Retinal pigment epithelial cell (primary cell): ENCODE measurements around the gene STK24.
"Not testable (repeated sequence)": the region's sequence is repeated elsewhere in the genome, so short reads cannot be mapped to it uniquely, and the experiment has no call there.

Experiments
- DNase-seq: peaks from one replicate; pipeline ENCODE4 v3.0.0-alpha.2; 2010; ENCODE audit warnings: low read depth
- H3K4me3 ChIP-seq: 2 replicates; pipeline ENCODE4 v1.5.1; 2011; ENCODE audit warnings: mild to moderate bottlenecking, low read length, control low read depth, moderate library complexity
- CTCF ChIP-seq: conservative IDR thresholded peaks from 2 replicates; pipeline ENCODE4 v1.5.1; 2011; ENCODE audit warnings: low read depth, low read length, control low read depth, inconsistent platforms

STK24 gene

GRCh38 chr13:98571955-98572662, 4.8 kb downstream of the STK24 start:
- no peak for TF ChIP-seq CTCF
- no peak for DNase-seq
- no peak overlapping the region for H3K4me3 ChIP-seq

- no peak overlapping the region for H3K4me3 ChIP-seq
- DNase-seq: no peak
- no peak for TF ChIP-seq CTCF
Observed at GRCh38 chr13:98570929-98571372, 6.0 kb downstream of the STK24 start.

- not testable (repeated sequence) for H3K4me3 ChIP-seq, DNase-seq
Observed at GRCh38 chr13:98569494-98570367, 7.2 kb downstream of the STK24 start.

- H3K4me3 ChIP-seq: no peak overlapping the region
Observed at GRCh38 chr13:98568918-98569317, 8.0 kb downstream of the STK24 start.

DNA sequence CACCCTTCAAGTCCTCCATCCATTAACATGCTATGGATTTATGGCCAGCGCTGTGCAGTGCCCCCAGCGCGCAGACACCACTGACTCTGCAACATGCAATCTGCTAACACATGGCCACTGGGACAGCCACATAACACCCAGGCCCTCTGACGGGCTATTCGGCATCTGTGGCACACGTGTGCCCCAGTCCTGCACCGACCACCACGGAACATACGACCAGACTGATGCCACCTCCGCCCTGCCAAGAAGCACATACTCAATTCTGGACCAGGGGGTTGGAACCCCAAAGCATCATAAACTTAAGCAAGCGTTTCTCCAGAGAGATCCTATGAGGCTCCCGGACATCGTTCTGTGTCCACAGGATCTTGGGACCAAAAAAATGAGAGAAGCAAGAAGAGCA, 9.8 kb downstream of the STK24 start:
- TF ChIP-seq CTCF: no peak
- no peak overlapping the region for H3K4me3 ChIP-seq
- no peak for DNase-seq

More at GRCh38 chr13:98568918-98569317, 8.0 kb downstream of the STK24 start:
- no peak for DNase-seq
- no peak for TF ChIP-seq CTCF

GRCh38 chr13:98565726-98566565, 11.0 kb downstream of the STK24 start:
- no peak for TF ChIP-seq CTCF
- no peak for DNase-seq
- H3K4me3 ChIP-seq: peak overlapping the region; percentile 6

DNA sequence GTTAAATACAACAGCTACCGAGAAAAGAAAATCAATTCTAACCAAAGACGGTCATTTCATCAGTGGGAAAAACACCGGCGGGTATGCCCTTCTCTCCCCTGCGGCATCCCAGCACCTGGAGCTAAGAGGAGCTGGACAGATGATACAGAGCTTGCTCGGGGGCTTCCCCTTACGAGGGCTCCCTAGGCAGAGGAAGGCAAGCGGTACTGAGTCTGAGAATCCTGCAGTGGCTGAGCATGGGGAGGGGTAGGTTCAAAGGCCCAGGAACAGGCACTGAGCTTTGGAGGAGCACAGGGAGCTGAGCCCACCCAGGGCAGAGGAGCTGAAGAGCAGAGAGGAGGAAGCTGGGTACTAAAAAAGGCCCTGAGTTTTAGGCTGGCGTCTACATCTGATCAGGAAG, 12.7 kb downstream of the STK24 start:
- no peak for TF ChIP-seq CTCF
- no peak overlapping the region for H3K4me3 ChIP-seq
- no peak for DNase-seq
